Measurements from ENCODE around the gene LRRC25. TPM values are rescaled to one million over a fixed set of nuclear protein-coding genes. Genes with fewer than 3 reads are reported as not detected.

Gene LRRC25

Small RNA genes within 50 kb of the gene (small RNA-seq; reads per million reads assigned to genes)
- gene MIR3189 = not detected
